Heart left ventricle (tissue), 16 donors: ENCODE results near the gene SARM1. TPM values are rescaled to one million over a fixed set of nuclear protein-coding genes. Genes with fewer than 3 reads are reported as not detected.

Source experiments
- ATAC-seq, 4 donors: fragments of 200-7000 bp; cut with Tn5 transposase; one replicate each; pipeline ENCODE4 v1.9.1; 2020 to 2022; ENCODE audit warnings: moderate library complexity in 4 of 4, mild to moderate bottlenecking in 3 of 4, moderate number of reproducible peaks in 1 of 4
- DNase-seq, 5 donors: peaks; one replicate each; pipeline ENCODE4 v3.0.0-alpha.2; 2020
- H3K27ac ChIP-seq, 12 donors: fragments of 200-600 bp; sonication (generic) in 4 of 12; one replicate each; pipeline versions ENCODE4 v1.5.0 to v1.8.0; 2016 to 2022; ENCODE audit warnings: mild to moderate bottlenecking in 2 of 12
- H3K27me3 ChIP-seq, 9 donors: fragments of 200-600 bp; sonication (generic) in 2 of 9; one replicate each; pipeline versions ENCODE4 v1.5.1 to v1.8.0; 2016 to 2022; ENCODE audit warnings: mild to moderate bottlenecking in 3 of 9
- H3K36me3 ChIP-seq, 9 donors: fragments of 200-600 bp; sonication (generic) in 2 of 9; one replicate each; pipeline versions ENCODE4 v1.5.0 to v1.8.0; 2018 to 2022; ENCODE audit warnings: mild to moderate bottlenecking in 2 of 9
- H3K4me1 ChIP-seq, 12 donors: fragments of 200-600 bp; sonication (generic) in 4 of 12; one replicate each; pipeline versions ENCODE4 v1.5.0 to v1.8.0; 2016 to 2022; ENCODE audit warnings: mild to moderate bottlenecking in 3 of 12
- H3K4me3 ChIP-seq, 12 donors: fragments of 200-600 bp; sonication (generic) in 4 of 12; one replicate each; pipeline versions ENCODE4 v1.5.0 to v1.8.0; 2017 to 2022; ENCODE audit warnings: mild to moderate bottlenecking in 9 of 12, moderate library complexity in 4 of 12
- H3K9me3 ChIP-seq, 12 donors: fragments of 200-600 bp; sonication (generic) in 4 of 12; one replicate each; pipeline versions ENCODE4 v1.5.0 to v1.8.0; 2016 to 2022; ENCODE audit warnings: mild to moderate bottlenecking in 1 of 12
- CTCF ChIP-seq, 12 donors: fragments of 200-600 bp; sonication (generic) in 4 of 12; IDR thresholded peaks; one replicate each; pipeline versions ENCODE4 v1.5.0 to v1.8.0; 2018 to 2022; ENCODE audit warnings: antibody characterized with exemption in 12 of 12, mild to moderate bottlenecking in 5 of 12
- POLR2A ChIP-seq, 2 donors: fragments of 450-650 bp; IDR thresholded peaks; one replicate each; pipeline ENCODE4 v1.6.1; 2017; ENCODE audit warnings: antibody characterized with exemption in 2 of 2, mild to moderate bottlenecking in 2 of 2, moderate library complexity in 2 of 2
- WGBS, 4 donors: extraction: QIAGEN DNeasy Blood & Tissue Kit in 2 of 4; methylation state at CpG; one replicate each; pipeline versions ENCODE4 v1.1.5 to v1.1.7; 2013 to 2018; 5-methylcytosine and 5-hydroxymethylcytosine counted together
- intact Hi-C, 10 donors: fragments of 100-400 bp; cut with DNase I; formaldehyde crosslinking; loops; one replicate each; pipeline versions ENCODE4 v1.11.1 to v1.14.2; 2022
- polyA plus RNA-seq, 2 donors: library from polyadenylated mRNA; stranded (reverse); fragments of 200-250 nt; gene quantifications; one replicate each; pipeline ENCODE4 v1.2.3, GENCODE V29; 2013
- total RNA-seq, 9 donors: library from RNA; depleted of rRNA in 2 of 9; stranded (reverse); fragments of >200 nt in 2 of 9; fragmentation: NEBNext Ultra II Directional in 3 of 9; extraction: Animal tissue kit (Norgen Biotek cat#: 25700) in 3 of 9; gene quantifications; one replicate each; pipeline versions ENCODE4 v1.1.0 to v1.2.4, GENCODE V29; 2016 to 2023
- donor health status: ischemic (EF 13 %, LVEDD 7.1; RV severe dilation, severe dysfunction).
- donor health status: healthy with polysubstance abuse.
- donor health status: DM: no; HTN: yes; CAD: no.
- donor health status: DM: no; HTN: no; CAD: no.
- donor health status: ischemic (EF 25% LVEDD 6.9; RV normal size, moderate dysfunction).
- donor health status: ischemic (EF 25% LVEDD 5.7; RV mildly dilated, moderate dysfunction).
- donor health status: healthy.
- donor health status: DM: yes; HTN: yes; CAD: no.
- donor health status: ischemic (EF 35%, LVEDD 5.7; RV mildly dilated, moderate dysfunction).
- donor health status: nonischemic (EF 11% LVEDD 7.7; RV severe dilation, severe dysfunction).
- donor health status: DM: yes; HTN: yes; CAD: no.
- donor health status: PGD.
- donor health status: ischemic (EF 29% LVEDD 5.4; RV normal size, mild dysfunction).
- donor health status: nonischemic (EF 23%, LVEDD 6.1; RV moderate dilation, normal function).

SARM1 gene
- total and polyA plus RNA-seq, 11 donors = 3.7 to 11.3 (median 7.6) TPM

- peak overlapping the region in 1 of 12 donors; percentile 58 for H3K27ac ChIP-seq
- no peak overlapping the region for H3K4me3 ChIP-seq
- WGBS, 4 donors = 62 to 82% (median 74%) methylated on average over 4 to 6 of the region's 6 CpGs
- H3K36me3 ChIP-seq = peaks cover 0 to 73% (median 46%) of the 10 kb centered on the region in 9 donors
- TF ChIP-seq POLR2A (IDR thresholded peaks at IDR 0.05) (no peak), CTCF (IDR thresholded peaks at IDR 0.05) (no peak)
- ATAC-seq (peak in 3 of 4 donors; percentile 16 to 31 (median 27)), DNase-seq (no peak)
- intact Hi-C loops = no loop called here
- no peaks in the 10 kb centered on the region for H3K9me3 ChIP-seq
- H3K27me3 ChIP-seq = no peaks in the 10 kb centered on the region
- peaks cover 0 to 46% (median 0%) of the 10 kb centered on the region in 12 donors for H3K4me1 ChIP-seq
Observed at GRCh38 chr17:28398280-28398981, 26.9 kb downstream of the SARM1 start.

GRCh38 chr17:28399808-28400207, 28.3 kb downstream of the SARM1 start:
- peaks cover 0 to 64% (median 35%) of the 10 kb centered on the region in 9 donors for H3K36me3 ChIP-seq
- no peak for TF ChIP-seq POLR2A (IDR thresholded peaks at IDR 0.05)
- TF ChIP-seq CTCF (IDR thresholded peaks at IDR 0.05) = no peak
- peaks cover 0 to 59% (median 3%) of the 10 kb centered on the region in 12 donors for H3K4me1 ChIP-seq
- no peaks in the 10 kb centered on the region for H3K9me3 ChIP-seq
- intact Hi-C loops = no loop called here
- WGBS, 4 donors = 86 to 95% (median 93%) methylated on average over 4 of the region's 4 CpGs
- ATAC-seq (no peak), DNase-seq (no peak)
- no peaks in the 10 kb centered on the region for H3K27me3 ChIP-seq
- H3K4me3 ChIP-seq = no peak overlapping the region
- H3K27ac ChIP-seq = peak overlapping the region in 1 of 12 donors; percentile 58

- Histone ChIP-seq H3K4me1 (peaks cover 0 to 73% (median 11%) of the 10 kb centered on the region in 12 donors), H3K27me3 (no peaks in the 10 kb centered on the region), H3K36me3 (peaks cover 0 to 41% (median 17%) of the 10 kb centered on the region in 9 donors), H3K9me3 (no peaks in the 10 kb centered on the region), H3K4me3 (no peak overlapping the region), H3K27ac (peak overlapping the region in 1 of 12 donors; percentile 76)
- DNase-seq (no peak), ATAC-seq (no peak)
- TF ChIP-seq CTCF (IDR thresholded peaks at IDR 0.05) (no peak), POLR2A (IDR thresholded peaks at IDR 0.05) (no peak)
- intact Hi-C loops = no loop called here
- WGBS, 4 donors = 17 to 42% (median 39%) methylated on average over 3 of the region's 3 CpGs
Observed at GRCh38 chr17:28402224-28402630, 30.7 kb downstream of the SARM1 start.

- H3K27me3 ChIP-seq = no peaks in the 10 kb centered on the region
- no peaks in the 10 kb centered on the region for H3K9me3 ChIP-seq
- TF ChIP-seq CTCF (IDR thresholded peaks at IDR 0.05) = no peak
- TF ChIP-seq POLR2A (IDR thresholded peaks at IDR 0.05) = no peak
- H3K36me3 ChIP-seq = peaks cover 0 to 35% (median 17%) of the 10 kb centered on the region in 9 donors
- no peak for DNase-seq
- 86 to 89% (median 87%) methylated on average over 6 of the region's 6 CpGs for whole genome bisulfite sequencing, 4 donors
- no peak for ATAC-seq
- H3K4me1 ChIP-seq = peaks cover 0 to 71% (median 11%) of the 10 kb centered on the region in 12 donors
- H3K4me3 ChIP-seq = no peak overlapping the region
- H3K27ac ChIP-seq = peak overlapping the region in 1 of 12 donors; percentile 76
- intact Hi-C loops = no loop called here
Observed at GRCh38 chr17:28402844-28403243, 31.4 kb downstream of the SARM1 start.
